GM18907 (cell line): ENCODE data around the gene LOXHD1.

Source experiments
- ATAC-seq: cut with Tn5 transposase; IDR thresholded peaks from one replicate; pipeline ENCODE4 v1.9.1; 2021; ENCODE audit warnings: mild to moderate bottlenecking, moderate library complexity; ENCODE audit not compliant: unreplicated experiment

Gene LOXHD1, protein sequence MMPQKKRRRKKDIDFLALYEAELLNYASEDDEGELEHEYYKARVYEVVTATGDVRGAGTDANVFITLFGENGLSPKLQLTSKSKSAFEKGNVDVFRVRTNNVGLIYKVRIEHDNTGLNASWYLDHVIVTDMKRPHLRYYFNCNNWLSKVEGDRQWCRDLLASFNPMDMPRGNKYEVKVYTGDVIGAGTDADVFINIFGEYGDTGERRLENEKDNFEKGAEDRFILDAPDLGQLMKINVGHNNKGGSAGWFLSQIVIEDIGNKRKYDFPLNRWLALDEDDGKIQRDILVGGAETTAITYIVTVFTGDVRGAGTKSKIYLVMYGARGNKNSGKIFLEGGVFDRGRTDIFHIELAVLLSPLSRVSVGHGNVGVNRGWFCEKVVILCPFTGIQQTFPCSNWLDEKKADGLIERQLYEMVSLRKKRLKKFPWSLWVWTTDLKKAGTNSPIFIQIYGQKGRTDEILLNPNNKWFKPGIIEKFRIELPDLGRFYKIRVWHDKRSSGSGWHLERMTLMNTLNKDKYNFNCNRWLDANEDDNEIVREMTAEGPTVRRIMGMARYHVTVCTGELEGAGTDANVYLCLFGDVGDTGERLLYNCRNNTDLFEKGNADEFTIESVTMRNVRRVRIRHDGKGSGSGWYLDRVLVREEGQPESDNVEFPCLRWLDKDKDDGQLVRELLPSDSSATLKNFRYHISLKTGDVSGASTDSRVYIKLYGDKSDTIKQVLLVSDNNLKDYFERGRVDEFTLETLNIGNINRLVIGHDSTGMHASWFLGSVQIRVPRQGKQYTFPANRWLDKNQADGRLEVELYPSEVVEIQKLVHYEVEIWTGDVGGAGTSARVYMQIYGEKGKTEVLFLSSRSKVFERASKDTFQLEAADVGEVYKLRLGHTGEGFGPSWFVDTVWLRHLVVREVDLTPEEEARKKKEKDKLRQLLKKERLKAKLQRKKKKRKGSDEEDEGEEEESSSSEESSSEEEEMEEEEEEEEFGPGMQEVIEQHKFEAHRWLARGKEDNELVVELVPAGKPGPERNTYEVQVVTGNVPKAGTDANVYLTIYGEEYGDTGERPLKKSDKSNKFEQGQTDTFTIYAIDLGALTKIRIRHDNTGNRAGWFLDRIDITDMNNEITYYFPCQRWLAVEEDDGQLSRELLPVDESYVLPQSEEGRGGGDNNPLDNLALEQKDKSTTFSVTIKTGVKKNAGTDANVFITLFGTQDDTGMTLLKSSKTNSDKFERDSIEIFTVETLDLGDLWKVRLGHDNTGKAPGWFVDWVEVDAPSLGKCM (N-terminal part only)

DNA sequence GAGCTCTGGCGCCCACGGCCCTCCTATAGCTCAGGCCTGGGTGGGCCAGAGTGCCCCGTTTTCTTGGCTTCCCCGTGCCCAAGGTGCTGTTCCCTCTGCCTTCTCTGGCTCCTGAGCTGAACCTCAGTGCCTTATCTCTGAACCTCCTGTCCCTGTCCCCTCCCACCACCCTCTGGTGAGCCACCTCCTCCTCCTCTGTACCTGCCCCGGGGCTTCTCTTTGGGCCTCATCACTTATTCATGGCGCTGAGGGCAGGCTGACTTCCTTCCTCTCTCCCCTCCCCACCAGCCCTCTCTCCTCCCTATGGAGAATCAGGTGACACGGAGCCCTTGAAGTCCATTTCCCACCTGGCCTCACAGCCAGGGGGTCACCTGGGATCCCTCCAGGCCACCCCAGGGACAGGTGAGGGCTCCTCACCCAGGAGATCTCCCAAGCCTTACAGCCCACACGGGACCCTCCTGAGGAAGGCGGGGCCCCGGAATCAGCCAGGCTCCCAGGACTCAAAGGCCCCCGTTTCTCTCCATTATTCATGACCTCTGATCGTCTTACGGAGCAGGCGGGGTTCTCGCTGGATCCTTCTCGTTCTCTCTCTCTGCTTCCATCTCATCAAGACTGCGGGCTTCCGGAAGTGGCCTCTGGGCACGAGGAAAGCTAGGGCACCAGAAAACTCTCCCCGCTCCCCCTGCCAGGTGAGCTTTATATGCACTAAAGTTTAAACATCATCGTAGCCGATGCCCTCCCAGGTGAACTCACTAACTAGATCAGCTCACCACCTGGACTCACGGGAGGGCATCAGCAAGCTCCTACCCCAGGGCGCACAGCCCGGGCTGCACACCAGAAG lies at the start of gene LOXHD1:
TSS of gene LOXHD1 (minus strand) at position 106 of the 841 bp plus-strand sequence. CDS start 187 bp downstream, outside the sequence.
- ATAC-seq = no peak

DNA sequence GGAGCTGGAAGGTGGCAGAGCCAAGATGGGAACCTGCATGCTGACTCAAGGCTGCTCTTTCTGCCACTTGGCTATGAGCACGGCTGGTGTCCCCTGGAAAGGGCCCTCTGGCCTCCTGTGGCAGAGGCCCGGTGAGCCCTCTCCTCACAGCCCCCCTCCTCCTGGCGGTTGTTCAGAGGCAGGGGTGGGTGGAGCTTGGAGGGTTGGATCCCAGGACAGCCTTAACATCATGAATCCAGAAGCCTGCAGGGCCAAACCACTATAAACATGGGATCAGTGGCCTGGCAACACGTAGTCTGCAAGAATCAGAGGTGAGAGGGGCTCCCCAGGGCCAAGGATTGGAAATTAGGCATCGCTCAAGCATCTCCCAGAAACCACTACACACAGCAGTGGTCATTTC lies 48.5 kb upstream of the LOXHD1 start:
- no peak for ATAC-seq

DNA sequence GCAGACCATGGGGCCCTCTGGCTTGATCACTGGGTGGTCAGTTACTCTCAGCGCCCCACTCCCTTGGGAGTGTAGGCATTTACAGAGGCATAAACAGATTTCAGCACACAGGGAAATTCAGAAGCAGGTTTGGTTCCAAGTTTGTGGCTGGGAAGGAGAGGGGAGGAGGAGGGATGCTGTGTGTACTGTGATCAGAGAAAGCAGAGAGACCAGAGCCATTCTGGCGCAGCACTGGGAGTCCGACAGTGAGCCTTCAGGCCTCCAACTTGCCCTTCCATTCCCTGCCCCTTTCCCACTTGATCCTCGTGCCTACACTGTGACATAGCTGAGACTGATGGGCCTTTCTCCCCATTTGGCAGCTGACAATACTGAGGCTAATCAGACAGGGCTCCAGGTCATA lies 47.8 kb upstream of the LOXHD1 start:
- no peak for ATAC-seq

DNA sequence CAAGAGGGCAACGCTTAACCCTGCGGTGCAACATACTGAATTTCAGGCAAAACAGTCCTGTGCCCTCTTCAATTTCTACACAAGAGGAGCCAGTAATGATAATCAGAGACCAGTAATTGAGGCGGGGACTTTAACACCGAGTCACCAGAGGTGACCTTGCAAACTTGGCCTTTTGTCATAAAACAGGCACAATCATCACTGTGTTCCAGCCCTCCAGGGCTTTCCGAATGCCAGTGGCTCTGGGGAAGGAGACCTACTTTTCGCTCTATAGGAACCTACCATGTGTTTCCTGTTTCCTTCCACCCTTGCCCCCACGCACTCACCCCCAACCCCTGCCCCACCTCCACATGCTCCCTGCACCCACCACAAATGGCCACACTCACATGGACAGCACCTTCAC lies 47.2 kb upstream of the LOXHD1 start:
- no peak for ATAC-seq

DNA sequence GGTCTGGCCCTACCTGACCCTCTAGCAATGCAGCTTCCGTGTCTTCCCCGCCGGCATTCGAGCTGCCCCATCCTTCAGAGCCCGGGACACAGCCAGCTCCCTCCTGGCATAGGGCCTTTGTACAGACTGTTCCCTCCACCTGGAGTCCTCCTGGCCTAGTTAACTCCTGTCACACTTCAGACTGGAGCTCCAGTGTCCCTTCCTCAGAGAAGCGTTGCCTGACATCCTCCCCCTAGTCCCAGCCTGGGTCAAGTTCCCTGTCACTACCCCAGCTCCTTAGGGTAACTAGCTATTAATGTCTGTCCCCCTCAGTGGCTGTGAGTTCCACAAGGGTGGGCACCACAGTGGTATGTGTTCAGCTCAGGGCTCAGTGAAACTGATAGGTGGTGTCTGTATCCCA lies 45.5 kb upstream of the LOXHD1 start:
- no peak for ATAC-seq

DNA sequence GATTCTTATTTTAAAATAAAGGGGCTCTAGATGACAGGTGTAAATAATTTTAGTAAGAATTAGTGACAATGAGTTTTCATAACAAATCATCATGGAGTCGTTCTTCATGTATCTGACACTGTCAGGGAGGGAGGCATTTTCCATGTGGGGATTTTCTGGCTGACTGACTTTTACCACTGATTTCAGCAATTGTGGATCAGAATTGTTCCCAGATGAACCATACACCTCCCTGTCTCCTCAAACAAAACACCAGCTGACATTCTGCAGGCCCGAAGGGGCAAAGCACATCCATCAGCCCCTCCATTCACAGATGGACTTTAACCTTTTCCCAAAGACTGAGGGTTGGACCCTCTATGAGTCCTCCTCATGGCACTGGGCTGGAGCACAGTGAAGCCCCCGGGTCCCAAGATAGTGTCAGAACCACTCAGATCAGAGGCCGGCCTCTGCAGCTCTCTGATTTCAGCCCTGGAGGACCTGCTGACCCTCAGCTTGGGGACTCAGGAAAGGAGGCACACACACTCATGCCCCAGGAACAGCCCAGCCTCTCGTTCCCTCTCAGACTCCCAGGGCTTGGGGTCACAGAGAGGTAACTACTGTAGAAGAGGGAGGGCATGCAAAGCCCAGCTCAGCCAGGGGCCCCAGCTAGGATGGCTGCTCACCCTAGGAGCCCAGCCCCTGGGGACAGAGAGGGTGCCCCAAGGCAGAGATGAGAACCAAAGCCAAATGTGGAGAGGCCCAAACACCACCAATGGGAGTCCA lies 43.2 kb upstream of the LOXHD1 start:
- no peak for ATAC-seq

DNA sequence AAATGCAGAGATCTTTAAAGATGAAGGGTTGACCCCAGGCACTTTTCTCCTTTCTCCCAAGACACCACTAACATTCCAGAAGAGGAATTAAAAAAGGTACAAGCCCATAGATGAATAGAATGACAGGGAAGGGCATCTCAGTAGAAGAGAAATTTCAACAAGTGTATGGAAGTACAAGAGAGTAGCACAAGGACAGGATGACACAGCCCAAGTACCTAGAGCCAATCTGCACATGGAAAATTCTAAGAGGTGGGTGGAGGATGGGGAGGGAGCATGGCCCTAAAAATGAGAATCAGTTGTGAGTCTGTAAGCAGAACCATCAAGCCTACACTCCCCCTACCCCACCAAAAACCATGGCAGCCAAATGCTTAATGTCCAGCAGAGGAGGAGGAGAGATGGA lies 39.7 kb upstream of the LOXHD1 start:
- no peak for ATAC-seq

DNA sequence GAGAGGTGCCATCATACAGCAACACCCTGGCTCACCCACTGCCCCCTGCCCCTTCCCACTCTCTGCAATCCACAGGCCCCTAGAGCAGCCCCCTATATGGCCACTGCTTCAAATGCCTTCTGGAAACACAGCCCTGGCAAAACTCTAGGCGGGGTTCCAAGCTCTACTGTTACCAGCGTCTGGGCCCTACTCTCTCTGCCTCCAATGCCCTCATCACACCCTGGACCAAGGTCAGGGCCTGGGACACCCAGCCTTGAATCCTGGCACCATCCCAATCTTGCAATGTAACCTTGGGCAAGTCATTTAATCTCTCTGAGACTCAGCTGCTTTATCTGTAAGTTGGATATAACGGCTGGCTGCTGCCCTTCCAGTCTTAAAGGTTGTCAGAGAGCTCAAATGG lies 39.2 kb upstream of the LOXHD1 start:
- no peak for ATAC-seq

DNA sequence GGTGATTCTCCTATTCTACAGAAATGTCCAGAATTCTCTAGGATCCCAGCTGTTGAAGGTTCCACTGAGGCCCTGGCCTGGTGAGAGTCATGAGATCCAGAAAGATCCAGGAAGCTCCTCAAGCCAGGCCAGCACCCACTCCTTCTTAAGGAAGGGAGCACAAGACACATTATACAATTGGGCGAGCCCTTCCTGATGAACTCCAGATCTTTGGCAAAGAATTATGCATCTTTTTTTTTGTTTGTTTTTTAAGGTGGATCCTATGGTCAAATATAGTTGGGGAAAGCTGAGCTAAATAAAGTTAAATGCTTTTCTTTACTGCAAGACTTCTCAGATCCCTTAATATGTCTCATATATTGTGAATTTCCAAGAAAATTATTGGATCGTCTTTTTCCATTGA lies 37.0 kb upstream of the LOXHD1 start:
- no peak for ATAC-seq

DNA sequence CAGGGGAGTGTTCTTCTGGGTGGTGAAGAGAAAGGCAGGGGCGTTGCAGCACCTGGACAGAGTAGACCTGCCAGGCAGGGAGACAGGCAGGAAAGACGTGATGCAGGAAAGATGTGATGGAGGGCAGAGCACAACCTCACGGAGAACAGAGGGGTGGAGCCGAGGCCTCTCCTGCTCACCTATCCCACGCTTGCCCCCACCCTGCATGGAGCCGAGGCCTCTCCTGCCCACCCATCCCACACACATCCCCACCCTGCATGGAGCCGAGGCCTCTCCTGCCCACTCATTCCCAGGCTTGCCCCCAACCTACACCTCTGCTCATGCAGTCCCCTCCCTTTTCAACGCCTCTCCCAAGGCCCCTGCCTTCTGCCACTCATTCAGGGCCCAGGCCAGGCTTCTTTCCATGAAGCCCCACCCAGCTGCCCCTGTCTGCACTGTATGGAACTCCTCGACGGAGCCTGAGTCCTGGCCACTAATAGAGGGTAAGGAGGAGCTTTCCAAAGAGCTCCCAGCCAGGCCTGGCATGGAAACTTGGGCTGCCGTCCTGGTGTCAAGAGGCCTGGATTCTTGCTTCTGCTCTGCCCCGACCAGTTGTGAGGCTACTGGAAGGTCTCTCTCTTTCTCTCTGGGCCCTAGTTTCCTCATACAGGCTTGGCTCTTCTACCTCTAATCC lies 32.0 kb upstream of the LOXHD1 start:
- no peak for ATAC-seq

DNA sequence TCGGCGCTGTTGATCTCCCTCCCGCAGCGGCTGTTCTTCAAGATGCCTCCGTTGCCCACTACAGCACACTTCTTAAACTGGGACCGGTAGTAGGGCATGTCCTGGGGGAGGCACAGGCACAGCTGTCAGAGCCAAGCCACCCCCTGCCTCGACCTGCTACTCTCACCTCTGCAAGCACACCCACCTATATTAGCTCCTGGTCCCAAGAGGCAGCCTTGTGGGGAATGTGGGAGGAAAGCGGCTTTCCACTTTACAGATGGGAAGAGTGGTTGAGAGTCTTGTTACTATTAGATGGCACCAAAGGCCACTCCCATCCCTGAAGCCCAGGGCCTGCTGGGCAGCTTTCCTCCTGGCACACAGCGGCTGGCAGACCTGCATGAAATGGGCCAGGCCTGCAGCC lies 29.2 kb upstream of the LOXHD1 start:
- ATAC-seq = no peak

DNA sequence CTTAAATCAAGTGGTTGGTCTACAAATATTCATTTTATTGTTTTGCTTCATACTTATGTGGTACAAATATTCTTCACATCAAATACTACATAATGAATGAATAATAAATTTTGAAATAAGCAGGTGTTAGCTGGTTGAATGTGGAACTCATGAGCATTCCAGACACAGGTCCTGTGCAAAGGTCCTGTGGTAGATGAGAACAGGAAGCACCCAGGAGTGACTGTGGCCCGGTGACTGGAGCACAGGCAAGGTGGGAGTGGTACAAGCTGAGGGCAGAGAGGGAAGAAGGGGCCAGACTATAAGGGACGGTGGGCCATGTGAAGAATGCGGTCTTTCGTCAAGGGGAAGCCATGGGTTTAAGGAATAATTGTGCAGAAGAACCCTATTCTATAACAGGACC lies 26.2 kb upstream of the LOXHD1 start:
- no peak for ATAC-seq

DNA sequence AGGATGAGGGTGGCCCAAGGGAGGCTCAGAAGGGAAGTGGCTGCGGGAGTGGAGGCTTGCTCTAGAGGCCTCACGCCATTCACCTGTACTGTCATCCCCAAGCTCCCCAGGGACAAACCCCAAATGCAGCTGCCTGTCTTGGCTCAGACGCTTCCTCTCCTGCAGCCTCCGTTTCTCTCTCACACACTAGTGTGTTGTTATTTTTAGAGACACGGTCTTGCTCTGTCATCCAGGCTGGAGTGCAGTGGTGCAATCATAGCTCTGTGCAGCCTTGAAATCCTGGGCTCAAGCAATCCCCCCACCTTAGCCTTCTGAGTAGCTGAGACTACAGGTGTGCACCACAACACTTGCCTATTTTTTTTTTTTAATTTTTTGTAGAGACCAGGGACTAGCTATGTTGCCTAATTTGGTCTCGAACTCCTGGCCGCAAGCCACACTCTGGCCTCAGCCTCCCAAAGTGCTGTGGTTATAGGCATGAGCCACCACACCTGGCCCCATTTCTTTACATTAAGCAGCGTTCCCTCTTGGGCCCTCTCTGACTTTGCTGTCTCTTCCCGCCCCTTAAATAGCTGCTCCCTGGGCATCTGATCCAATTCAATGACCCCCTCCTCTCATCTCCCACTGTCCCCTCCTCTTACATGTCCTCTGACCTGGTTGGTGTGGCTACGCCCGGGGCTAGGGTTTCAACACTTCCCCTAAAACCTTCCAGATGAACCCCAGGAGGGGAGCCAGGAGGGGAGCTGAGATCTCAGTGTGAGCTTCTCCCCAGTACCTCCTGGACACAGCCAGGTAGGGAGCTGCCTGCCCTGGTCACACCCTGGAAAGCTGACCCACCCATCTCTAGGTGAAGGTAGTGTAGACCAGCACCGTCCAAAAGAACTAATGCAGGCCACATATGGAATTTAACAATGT lies 24.0 kb upstream of the LOXHD1 start:
- no peak for ATAC-seq

DNA sequence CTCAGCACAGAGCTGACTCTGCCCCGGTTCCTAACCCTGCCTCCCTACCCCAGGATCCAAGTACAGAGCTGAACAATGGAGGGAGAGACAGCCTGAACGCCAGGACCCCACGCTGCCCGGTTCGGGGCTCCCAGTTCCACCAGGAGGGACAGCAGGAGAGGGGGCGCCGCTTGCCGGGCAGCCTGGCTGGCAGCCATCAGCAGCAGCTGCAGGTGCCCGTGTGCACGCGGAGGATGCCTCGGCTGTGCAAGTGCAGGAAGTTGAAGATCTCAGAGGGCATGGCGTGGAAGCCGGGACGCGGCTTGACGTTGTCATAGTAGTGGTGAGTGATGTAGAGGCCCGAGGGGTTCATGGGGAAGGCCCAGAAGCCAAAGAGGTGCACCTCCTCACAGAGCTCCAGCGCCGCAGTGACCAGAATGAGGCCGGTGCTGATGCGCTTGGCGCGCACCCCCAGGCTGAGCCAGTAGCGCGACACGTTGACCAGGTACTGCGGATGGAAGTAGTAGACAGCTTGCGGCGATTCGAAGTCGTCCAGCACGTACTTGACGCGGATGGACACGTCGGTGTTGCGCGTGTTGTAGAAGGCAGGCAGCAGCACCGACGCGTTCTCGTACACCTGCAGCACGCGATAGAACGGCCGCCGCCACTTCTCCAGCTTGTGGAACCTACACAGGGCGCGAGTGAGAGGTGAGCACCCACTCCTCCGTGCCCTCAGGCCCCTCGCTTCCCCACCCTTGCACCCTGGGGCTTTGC lies 23.0 kb upstream of the LOXHD1 start:
- no peak for ATAC-seq

DNA sequence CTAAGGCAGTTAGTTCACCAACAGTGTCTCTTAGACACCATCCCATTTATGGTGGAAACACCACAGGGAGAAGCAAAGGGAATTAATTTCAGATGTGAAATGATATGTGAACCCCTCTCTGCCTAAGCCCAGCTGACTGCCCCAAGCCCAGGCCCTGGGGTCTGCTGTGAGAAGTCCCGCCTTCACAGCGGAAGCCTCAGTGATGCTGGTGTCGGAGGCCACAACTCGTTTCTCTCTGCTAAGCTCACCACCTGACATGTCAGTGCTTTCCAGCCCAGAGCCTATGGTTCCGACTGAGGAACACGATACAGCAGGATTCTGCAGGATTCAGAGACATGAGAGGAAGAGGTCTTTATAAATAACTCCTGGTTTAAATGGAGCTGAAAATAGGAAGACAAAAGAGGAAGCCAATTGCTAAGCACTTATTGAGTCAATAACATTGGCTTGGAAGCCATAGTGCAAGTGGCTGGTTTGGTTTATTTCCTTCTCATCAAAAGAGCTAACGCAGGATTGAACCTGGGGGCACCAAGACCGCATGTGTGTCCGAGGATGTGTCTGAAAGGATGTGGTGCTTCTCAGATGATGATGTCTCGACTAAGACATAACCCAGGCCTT lies 21.9 kb upstream of the LOXHD1 start:
- ATAC-seq = no peak

DNA sequence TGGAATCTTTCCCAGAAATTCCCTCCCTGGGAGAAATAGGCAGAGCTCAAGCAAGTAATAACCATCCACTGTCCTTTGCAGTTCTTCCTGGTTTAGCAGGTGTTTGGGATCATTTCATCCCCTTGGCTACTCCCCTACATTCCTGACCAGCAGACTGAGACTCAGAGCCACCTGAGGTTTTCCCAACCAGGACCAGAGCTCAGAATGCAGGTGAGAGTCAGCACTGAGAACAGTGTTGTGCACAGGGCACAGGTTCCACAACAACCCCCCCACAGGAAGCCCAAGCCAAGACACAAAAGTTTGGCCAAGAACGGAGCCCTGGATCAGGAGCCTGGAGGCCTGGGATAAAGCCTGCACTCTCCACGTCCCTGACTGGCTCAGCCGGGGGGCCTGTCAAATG lies 21.0 kb upstream of the LOXHD1 start:
- no peak for ATAC-seq

DNA sequence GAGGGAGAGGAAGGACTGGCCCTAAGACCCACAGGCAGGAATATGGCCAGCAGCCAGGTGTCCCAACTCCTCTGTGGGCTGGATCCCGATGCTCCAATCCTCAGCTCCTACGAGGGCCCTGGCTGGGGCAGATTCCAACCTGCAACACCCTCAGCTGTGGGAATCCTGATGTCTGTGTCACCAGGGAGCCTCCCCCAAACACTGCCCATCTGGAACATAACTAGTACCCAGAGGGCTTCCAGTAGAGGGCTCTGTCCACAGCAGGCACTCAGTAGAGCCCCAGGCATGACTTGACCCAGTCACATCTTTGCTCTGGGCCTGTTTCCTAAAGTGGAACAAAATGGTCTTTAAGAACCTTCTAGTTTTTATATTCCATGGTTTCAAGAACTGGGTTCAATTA lies 20.6 kb upstream of the LOXHD1 start:
- ATAC-seq = no peak
